ENCODE results near the gene SLC5A10.
"Not testable (repeated sequence)": the region's sequence is repeated elsewhere in the genome, so short reads cannot be mapped to it uniquely, and the experiment has no call there.

Gene SLC5A10

GRCh38 chr17:18956021-18956420 lies 4.1 kb downstream of the SLC5A10 start:
- H3K27me3 Mint-ChIP-seq; H3K9me3 Mint-ChIP-seq (ENCODE audit: low read depth); H3K36me3 Mint-ChIP-seq; H3K4me3 Mint-ChIP-seq; H3K27ac Mint-ChIP-seq: not testable (repeated sequence)
- H3K4me1 Mint-ChIP-seq (ENCODE audit: low read depth) = peaks cover 40% of the 10 kb centered on the region

GRCh38 chr17:18956581-18956980 lies 4.6 kb downstream of the SLC5A10 start:
- H3K27me3 Mint-ChIP-seq = no peaks in the 10 kb centered on the region
- no peaks in the 10 kb centered on the region for H3K36me3 Mint-ChIP-seq

GRCh38 chr17:18957831-18958230 lies 5.9 kb downstream of the SLC5A10 start:
- Mint-ChIP-seq H3K36me3 (no peaks in the 10 kb centered on the region), H3K4me1 (ENCODE audit: low read depth) (peaks cover 50% of the 10 kb centered on the region), H3K4me3 (no peak overlapping the region), H3K9me3 (ENCODE audit: low read depth) (no peaks in the 10 kb centered on the region), H3K27ac (no peak overlapping the region), H3K27me3 (no peaks in the 10 kb centered on the region)

More at GRCh38 chr17:18956581-18956980, 4.6 kb downstream of the SLC5A10 start:
- Mint-ChIP-seq H3K4me1 (ENCODE audit: low read depth) (peaks cover 42% of the 10 kb centered on the region), H3K27ac (no peak overlapping the region), H3K4me3 (no peak overlapping the region), H3K9me3 (ENCODE audit: low read depth) (no peaks in the 10 kb centered on the region)

GRCh38 chr17:18958611-18959010 lies 6.6 kb downstream of the SLC5A10 start:
- Mint-ChIP-seq H3K36me3 (no peaks in the 10 kb centered on the region), H3K9me3 (ENCODE audit: low read depth) (no peaks in the 10 kb centered on the region), H3K4me1 (ENCODE audit: low read depth) (peaks cover 47% of the 10 kb centered on the region)

GRCh38 chr17:18959071-18959844 lies 7.3 kb downstream of the SLC5A10 start:
- Mint-ChIP-seq H3K27me3 (no peaks in the 10 kb centered on the region), H3K27ac (no peak overlapping the region), H3K36me3 (no peaks in the 10 kb centered on the region), H3K9me3 (ENCODE audit: low read depth) (no peaks in the 10 kb centered on the region), H3K4me3 (no peak overlapping the region), H3K4me1 (ENCODE audit: low read depth) (peaks cover 40% of the 10 kb centered on the region)

More at GRCh38 chr17:18958611-18959010, 6.6 kb downstream of the SLC5A10 start:
- Mint-ChIP-seq H3K27me3 (no peaks in the 10 kb centered on the region), H3K27ac (no peak overlapping the region), H3K4me3 (no peak overlapping the region)

GRCh38 chr17:18959845-18960240 lies 7.9 kb downstream of the SLC5A10 start:
- Mint-ChIP-seq H3K4me1 (ENCODE audit: low read depth) (peaks cover 35% of the 10 kb centered on the region), H3K4me3 (no peak overlapping the region), H3K36me3 (no peaks in the 10 kb centered on the region), H3K27ac (no peak overlapping the region), H3K9me3 (ENCODE audit: low read depth) (no peaks in the 10 kb centered on the region), H3K27me3 (no peaks in the 10 kb centered on the region)

- Mint-ChIP-seq H3K27me3 (no peaks in the 10 kb centered on the region), H3K9me3 (ENCODE audit: low read depth) (no peaks in the 10 kb centered on the region), H3K27ac (no peak overlapping the region), H3K4me1 (ENCODE audit: low read depth) (peaks cover 32% of the 10 kb centered on the region), H3K36me3 (no peaks in the 10 kb centered on the region), H3K4me3 (no peak overlapping the region)
Observed at GRCh38 chr17:18960241-18960665, 8.3 kb downstream of the SLC5A10 start.

- H3K9me3 Mint-ChIP-seq (ENCODE audit: low read depth) = no peaks in the 10 kb centered on the region
- no peak overlapping the region for H3K4me3 Mint-ChIP-seq
- peaks cover 28% of the 10 kb centered on the region for H3K4me1 Mint-ChIP-seq (ENCODE audit: low read depth)
- H3K27ac Mint-ChIP-seq = no peak overlapping the region
- H3K36me3 Mint-ChIP-seq = no peaks in the 10 kb centered on the region
- no peaks in the 10 kb centered on the region for H3K27me3 Mint-ChIP-seq
Observed at GRCh38 chr17:18960803-18961511, 9.0 kb downstream of the SLC5A10 start.

GRCh38 chr17:18961634-18962493 lies 9.9 kb downstream of the SLC5A10 start:
- no peaks in the 10 kb centered on the region for H3K27me3 Mint-ChIP-seq

GRCh38 chr17:18962494-18962815 lies 10.5 kb downstream of the SLC5A10 start:
- Mint-ChIP-seq H3K36me3 (no peaks in the 10 kb centered on the region), H3K27ac (no peak overlapping the region), H3K4me1 (ENCODE audit: low read depth) (peaks cover 20% of the 10 kb centered on the region), H3K4me3 (no peak overlapping the region), H3K27me3 (no peaks in the 10 kb centered on the region), H3K9me3 (ENCODE audit: low read depth) (no peaks in the 10 kb centered on the region)

More at GRCh38 chr17:18961634-18962493, 9.9 kb downstream of the SLC5A10 start:
- H3K36me3 Mint-ChIP-seq = no peaks in the 10 kb centered on the region
- H3K27ac Mint-ChIP-seq = no peak overlapping the region
- H3K9me3 Mint-ChIP-seq (ENCODE audit: low read depth) = no peaks in the 10 kb centered on the region
- H3K4me1 Mint-ChIP-seq (ENCODE audit: low read depth) = peaks cover 22% of the 10 kb centered on the region
- no peak overlapping the region for H3K4me3 Mint-ChIP-seq

- no peaks in the 10 kb centered on the region for H3K9me3 Mint-ChIP-seq (ENCODE audit: low read depth)
- H3K4me3 Mint-ChIP-seq = no peak overlapping the region
- H3K4me1 Mint-ChIP-seq (ENCODE audit: low read depth) = peaks cover 17% of the 10 kb centered on the region
- H3K27me3 Mint-ChIP-seq = no peaks in the 10 kb centered on the region
- no peaks in the 10 kb centered on the region for H3K36me3 Mint-ChIP-seq
- no peak overlapping the region for H3K27ac Mint-ChIP-seq
Observed at GRCh38 chr17:18963126-18964017, 11.4 kb downstream of the SLC5A10 start.

GRCh38 chr17:18964018-18964351 lies 12.0 kb downstream of the SLC5A10 start:
- H3K4me1 Mint-ChIP-seq (ENCODE audit: low read depth) = peaks cover 17% of the 10 kb centered on the region

GRCh38 chr17:18964550-18964949 lies 12.6 kb downstream of the SLC5A10 start:
- Mint-ChIP-seq H3K4me1 (ENCODE audit: low read depth) (peaks cover 17% of the 10 kb centered on the region), H3K4me3 (no peak overlapping the region), H3K9me3 (ENCODE audit: low read depth) (no peaks in the 10 kb centered on the region), H3K27me3 (no peaks in the 10 kb centered on the region), H3K27ac (no peak overlapping the region), H3K36me3 (no peaks in the 10 kb centered on the region)

More at GRCh38 chr17:18964018-18964351, 12.0 kb downstream of the SLC5A10 start:
- Mint-ChIP-seq H3K27me3 (no peaks in the 10 kb centered on the region), H3K27ac (no peak overlapping the region), H3K36me3 (no peaks in the 10 kb centered on the region), H3K9me3 (ENCODE audit: low read depth) (no peaks in the 10 kb centered on the region), H3K4me3 (no peak overlapping the region)

- Mint-ChIP-seq H3K4me3 (no peak overlapping the region), H3K36me3 (peaks cover 2% of the 10 kb centered on the region), H3K9me3 (ENCODE audit: low read depth) (no peaks in the 10 kb centered on the region), H3K4me1 (ENCODE audit: low read depth) (peaks cover 15% of the 10 kb centered on the region), H3K27me3 (no peaks in the 10 kb centered on the region), H3K27ac (no peak overlapping the region)
Observed at GRCh38 chr17:18965530-18966236, 13.7 kb downstream of the SLC5A10 start.

Data from activated naive CD8-positive, alpha-beta T cell (primary cell).